Ishikawa (cell line): ENCODE measurements around the gene CERS6.

ENCODE experiments used
- CEBPB ChIP-seq: IDR thresholded peaks from 2 replicates; pipeline ENCODE4 v1.6.1; 2012
- CREB1 ChIP-seq: IDR thresholded peaks from 2 replicates; pipeline ENCODE4 v1.6.1; 2012; ENCODE audit warnings: low read depth
- EGR1 ChIP-seq: IDR thresholded peaks from 2 replicates; pipeline ENCODE4 v1.6.1; 2012
- EP300 ChIP-seq: IDR thresholded peaks from 2 replicates; pipeline ENCODE4 v1.6.1; 2012; ENCODE audit warnings: borderline replicate concordance
- FOXM1 ChIP-seq: IDR thresholded peaks from 2 replicates; pipeline ENCODE4 v1.6.1; 2012; ENCODE audit warnings: low read depth, borderline replicate concordance
- MAX ChIP-seq: IDR thresholded peaks from 2 replicates; pipeline ENCODE4 v1.6.1; 2012
- NFIC ChIP-seq: IDR thresholded peaks from 2 replicates; pipeline ENCODE4 v1.6.1; 2012
- RAD21 ChIP-seq: IDR thresholded peaks from 2 replicates; pipeline ENCODE4 v1.6.1; 2012; ENCODE audit warnings: low read depth
- REST ChIP-seq: IDR thresholded peaks from 2 replicates; pipeline ENCODE4 v1.6.1; 2012; ENCODE audit warnings: low read depth, mild to moderate bottlenecking
- TAF1 ChIP-seq: IDR thresholded peaks from 2 replicates; pipeline ENCODE4 v1.6.1; 2012; ENCODE audit warnings: low read depth, mild to moderate bottlenecking
- TCF12 ChIP-seq: IDR thresholded peaks from 2 replicates; pipeline ENCODE4 v1.6.1; 2012; ENCODE audit warnings: low read depth
- TEAD4 ChIP-seq: IDR thresholded peaks from 2 replicates; pipeline ENCODE4 v1.6.1; 2012
- USF1 ChIP-seq: IDR thresholded peaks from 2 replicates; pipeline ENCODE4 v1.6.1; 2012
- YY1 ChIP-seq: IDR thresholded peaks from 2 replicates; pipeline ENCODE4 v1.6.1; 2012; ENCODE audit warnings: low read depth
- ZBTB7A ChIP-seq: IDR thresholded peaks from 2 replicates; pipeline ENCODE4 v1.6.1; 2012; ENCODE audit warnings: low read depth

The CERS6 gene

GRCh38 chr2:168501466-168502065 lies 45.5 kb downstream of the CERS6 start:
- no peak for TF ChIP-seq EGR1
- no peak for TF ChIP-seq ZBTB7A
- TF ChIP-seq RAD21 = no peak
- TF ChIP-seq CREB1 = no peak
- TF ChIP-seq MAX = no peak
- no peak for TF ChIP-seq NFIC
- no peak for TF ChIP-seq CEBPB
- no peak for TF ChIP-seq USF1
- no peak for TF ChIP-seq TCF12
- no peak for TF ChIP-seq YY1
- no peak for TF ChIP-seq EP300
- TF ChIP-seq TAF1 = no peak
- TF ChIP-seq TEAD4 = no peak
- no peak for TF ChIP-seq REST
- TF ChIP-seq FOXM1 = no peak

GRCh38 chr2:168503901-168504300 lies 47.8 kb downstream of the CERS6 start:
- TF ChIP-seq MAX = no peak
- no peak for TF ChIP-seq REST
- TF ChIP-seq TAF1 = no peak
- TF ChIP-seq EGR1 = no peak
- no peak for TF ChIP-seq YY1
- TF ChIP-seq FOXM1 = no peak
- TF ChIP-seq CEBPB = no peak
- TF ChIP-seq NFIC = no peak
- TF ChIP-seq RAD21 = no peak
- no peak for TF ChIP-seq TEAD4
- no peak for TF ChIP-seq USF1
- no peak for TF ChIP-seq ZBTB7A
- no peak for TF ChIP-seq TCF12
- TF ChIP-seq CREB1 = no peak
- TF ChIP-seq EP300 = no peak

GRCh38 chr2:168504323-168504722 lies 48.3 kb downstream of the CERS6 start:
- no peak for TF ChIP-seq REST
- no peak for TF ChIP-seq CREB1
- TF ChIP-seq MAX = no peak
- no peak for TF ChIP-seq CEBPB
- no peak for TF ChIP-seq TAF1
- TF ChIP-seq RAD21 = no peak
- TF ChIP-seq ZBTB7A = no peak
- no peak for TF ChIP-seq EP300
- TF ChIP-seq EGR1 = no peak
- TF ChIP-seq USF1 = no peak
- no peak for TF ChIP-seq FOXM1
- no peak for TF ChIP-seq YY1
- no peak for TF ChIP-seq TEAD4
- no peak for TF ChIP-seq NFIC
- no peak for TF ChIP-seq TCF12

GRCh38 chr2:168510125-168510756 lies 54.2 kb downstream of the CERS6 start:
- TF ChIP-seq EGR1 (no peak), TCF12 (no peak), MAX (no peak), USF1 (no peak), EP300 (no peak), CREB1 (no peak), REST (no peak), TEAD4 (no peak), NFIC (no peak)
